NAMALWA (cell line): ENCODE measurements around the gene CHRND.

Source experiments
- DNase-seq: peaks from one replicate; pipeline ENCODE4 v3.0.0-alpha.2; 2015; ENCODE audit warnings: low spot score

The CHRND gene

GRCh38 chr2:232487385-232488096, 38.4 kb upstream of the CHRND start, which contains the start of gene ECEL1:
TSS of gene ECEL1 (minus strand) at chr2:232487834. CDS start at chr2:232486653, 1,181 bp downstream.
- DNase-seq, result no peak

DNA sequence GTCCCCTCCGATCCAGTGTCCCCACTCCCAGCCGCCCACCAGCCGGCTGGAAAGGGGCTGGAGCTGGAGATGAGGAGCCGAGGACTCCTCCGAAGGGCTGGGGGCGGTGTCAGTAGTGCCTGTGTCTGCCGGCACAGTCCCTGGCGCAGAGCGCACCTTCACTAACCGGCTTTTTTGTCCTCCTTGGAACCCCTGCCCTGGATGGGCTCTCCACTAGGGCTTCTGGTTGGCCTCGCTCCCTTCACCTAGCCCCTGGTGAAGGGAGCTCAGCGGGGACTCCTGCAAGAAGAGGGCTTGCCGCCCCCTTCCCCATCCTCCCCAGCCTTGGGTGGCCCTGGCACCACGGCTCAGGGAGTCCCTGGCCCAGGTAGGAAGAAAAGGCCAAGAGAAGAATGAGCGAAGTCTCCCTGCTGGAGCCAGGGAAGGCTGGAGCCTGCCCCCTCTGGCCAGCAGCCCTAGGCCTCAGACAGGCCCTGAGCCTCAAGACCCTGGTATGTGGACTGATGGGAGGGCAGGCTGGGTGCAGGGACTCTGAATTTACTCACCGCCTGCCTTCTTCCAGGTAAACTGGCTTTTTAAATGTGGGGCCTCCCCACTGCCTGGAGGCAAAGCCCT, 37.8 kb upstream of the CHRND start:
- no peak for DNase-seq

DNA sequence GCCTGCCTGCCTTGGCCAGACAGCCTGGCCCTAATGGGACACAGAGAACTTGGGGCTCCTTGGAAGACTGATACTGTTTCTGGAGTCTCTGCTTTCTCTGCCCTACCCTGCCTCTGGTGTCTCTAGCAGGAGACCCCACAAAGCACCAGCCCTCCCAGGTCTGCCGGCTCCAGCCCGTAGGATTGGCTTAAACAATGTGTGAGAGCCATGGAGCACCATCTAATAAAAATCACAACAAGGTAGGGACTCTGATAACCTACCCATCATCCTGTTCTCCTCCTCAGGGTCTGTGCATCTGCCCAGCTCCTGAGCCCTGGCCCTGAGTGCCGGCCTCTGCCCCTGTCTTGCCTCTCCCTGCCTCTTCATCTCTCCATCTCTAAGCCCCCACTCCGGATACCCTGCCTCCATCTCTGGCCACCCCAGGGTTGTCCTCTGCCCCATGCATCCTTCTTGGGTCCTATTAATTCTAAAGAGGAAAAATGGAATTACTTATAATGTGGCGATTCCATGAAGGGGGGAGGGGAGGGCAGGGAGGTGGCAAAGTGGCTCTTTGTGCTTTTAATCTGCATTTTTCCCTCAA, 37.1 kb upstream of the CHRND start:
- no peak for DNase-seq

GRCh38 chr2:232489516-232490220, 36.3 kb upstream of the CHRND start:
- no peak for DNase-seq

GRCh38 chr2:232490221-232491138, 35.5 kb upstream of the CHRND start:
- DNase-seq, result no peak

DNA sequence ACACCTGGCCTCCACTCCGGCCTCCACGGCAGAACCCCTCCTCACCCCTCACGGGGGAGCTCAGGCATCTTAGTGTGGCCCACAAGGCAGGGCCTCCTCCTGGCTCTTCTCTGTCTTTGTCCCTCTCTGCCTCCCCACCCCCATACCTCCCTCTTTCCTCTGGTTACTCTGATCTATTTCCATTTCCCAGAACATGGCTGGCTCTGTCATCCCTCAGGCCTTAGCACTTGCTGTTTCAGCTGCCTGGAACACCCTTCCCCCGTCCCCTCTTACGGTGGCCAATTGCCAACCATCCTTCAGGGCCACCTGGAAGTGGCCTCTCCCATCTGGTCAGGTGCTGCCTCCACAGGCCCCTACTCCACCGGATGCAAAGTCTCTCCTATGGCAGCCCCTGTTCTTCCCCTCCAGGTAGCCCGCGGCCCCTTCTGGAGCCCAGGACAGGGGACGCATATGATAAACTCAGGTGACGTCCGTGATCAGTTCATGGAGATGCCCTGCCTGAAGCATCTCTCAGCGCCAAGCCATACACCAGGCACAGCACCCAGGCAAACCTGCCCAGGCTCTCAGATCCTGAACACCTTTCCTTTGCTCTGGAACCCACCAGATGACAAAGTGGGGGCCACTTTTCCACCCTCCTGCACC, 34.7 kb upstream of the CHRND start:
- DNase-seq, result no peak

GRCh38 chr2:232492236-232492848, 33.6 kb upstream of the CHRND start:
- DNase-seq, result no peak

DNA sequence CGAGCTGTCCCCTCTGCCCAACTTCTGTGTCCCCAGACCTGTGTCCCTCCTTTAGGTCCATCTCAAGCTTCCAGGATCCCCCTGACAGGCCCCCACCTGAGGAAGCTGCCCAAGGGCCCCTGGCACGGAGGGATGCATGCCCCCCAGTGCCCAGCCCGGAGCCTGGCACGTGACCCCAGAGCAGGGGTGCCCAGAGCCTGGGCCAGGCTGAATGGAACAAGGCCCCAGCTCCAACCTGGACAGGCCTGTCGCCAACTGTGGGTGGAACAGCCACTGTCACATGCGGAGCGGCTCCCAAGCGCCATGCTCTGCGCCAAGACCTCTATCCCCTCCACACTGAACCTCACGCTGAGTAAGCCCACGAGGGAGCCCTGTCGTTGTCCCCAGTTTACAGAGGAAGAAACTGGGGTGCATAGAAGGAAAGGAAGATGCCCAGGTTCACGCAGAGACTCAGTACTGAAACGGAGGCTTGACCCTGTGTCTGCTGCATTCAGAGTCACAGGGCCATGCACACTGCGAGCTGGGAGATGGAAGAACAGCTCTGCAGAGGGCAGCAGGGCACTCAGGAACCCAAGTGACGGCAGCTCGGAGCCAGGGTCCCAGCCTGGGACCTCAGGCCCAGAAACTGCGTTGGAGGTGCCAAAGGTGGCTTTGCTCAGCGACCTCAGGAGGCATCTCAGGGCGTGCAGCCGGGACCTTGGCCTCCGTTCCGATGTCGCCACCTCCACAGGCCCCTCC, 32.8 kb upstream of the CHRND start:
- DNase-seq, result no peak

DNA sequence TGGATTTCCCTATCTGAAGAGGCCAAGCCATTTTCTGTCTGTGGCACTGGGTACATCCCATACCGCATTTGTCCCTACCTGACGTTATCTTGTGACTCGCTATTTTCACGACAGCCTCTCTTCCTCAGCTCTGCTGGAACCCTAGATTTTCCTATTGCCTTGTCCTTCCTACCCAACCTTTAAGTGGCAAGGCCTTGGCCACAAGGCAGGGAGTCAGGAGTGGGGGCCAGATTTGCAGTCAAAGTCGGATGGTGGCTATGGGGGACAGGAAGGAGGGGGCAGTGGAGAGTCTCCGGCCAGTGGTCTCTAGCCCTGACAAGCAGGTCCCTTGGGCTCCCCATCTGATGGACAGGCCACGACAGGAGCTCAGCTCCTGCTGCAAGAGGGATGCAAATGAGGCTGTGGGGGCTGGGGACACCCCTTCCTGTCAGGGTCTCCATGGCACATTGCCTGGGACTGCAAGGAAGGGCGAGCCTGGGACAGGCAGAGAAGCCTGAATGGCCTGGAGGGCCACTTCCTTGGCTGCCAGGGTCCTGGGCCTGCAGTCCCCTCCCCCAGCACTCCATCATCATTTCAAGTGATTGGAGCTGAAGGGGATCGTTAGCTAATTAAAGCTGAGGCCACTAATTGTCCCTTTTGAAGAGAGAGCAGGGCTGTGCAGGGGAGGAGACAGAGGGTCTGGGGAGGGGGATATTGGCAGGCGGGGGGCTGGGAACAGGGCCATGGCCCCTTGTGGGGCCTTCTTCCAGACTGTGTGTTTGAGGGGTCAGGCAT, 32.1 kb upstream of the CHRND start:
- no peak for DNase-seq

DNA sequence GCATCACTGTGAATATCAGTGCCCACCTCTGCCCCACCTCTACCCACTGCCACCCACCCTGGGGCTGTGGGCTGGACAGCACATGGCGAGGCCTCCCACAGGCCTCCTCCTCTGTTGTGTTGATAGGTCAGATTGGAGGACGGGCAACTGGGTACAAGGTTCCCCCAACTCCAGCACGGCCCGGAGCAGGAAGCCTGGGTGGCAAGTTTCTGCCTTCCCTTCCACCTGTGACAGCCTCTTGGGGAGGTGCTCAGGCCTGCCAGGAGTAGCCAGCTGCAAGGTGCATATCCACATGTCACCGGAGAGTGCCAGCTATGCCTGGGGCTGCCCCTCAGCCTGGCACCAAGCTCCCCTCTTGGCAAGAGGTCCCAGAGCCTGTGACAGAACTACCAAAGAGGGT, 31.4 kb upstream of the CHRND start:
- no peak for DNase-seq

- no peak for DNase-seq
Measured at GRCh38 chr2:232495292-232495691, 30.7 kb upstream of the CHRND start.

GRCh38 chr2:232496501-232497270, 29.3 kb upstream of the CHRND start:
- no peak for DNase-seq

DNA sequence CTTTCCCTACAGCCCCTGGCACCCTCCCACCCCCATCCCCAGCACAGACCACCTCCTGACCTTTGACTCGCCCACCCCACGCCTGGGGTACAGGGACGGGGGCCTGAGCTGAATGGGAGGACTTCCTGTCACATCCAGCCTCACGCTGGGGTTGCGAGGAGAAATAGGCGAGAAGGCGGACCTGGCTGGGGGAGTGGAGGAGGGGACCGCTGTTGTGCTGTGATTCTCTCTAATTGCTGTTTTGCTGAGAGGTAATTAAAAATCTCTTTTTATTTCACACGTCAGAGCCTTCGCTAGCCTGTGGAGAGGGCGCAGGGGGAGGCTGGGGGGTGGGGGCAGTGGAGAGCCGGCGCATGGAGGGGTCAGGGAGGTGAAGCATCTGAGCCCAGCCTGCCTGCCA, 28.6 kb upstream of the CHRND start:
- no peak for DNase-seq

GRCh38 chr2:232498452-232498851, 27.5 kb upstream of the CHRND start:
- DNase-seq, result no peak

GRCh38 chr2:232501331-232501771, 24.6 kb upstream of the CHRND start:
- DNase-seq, result no peak

DNA sequence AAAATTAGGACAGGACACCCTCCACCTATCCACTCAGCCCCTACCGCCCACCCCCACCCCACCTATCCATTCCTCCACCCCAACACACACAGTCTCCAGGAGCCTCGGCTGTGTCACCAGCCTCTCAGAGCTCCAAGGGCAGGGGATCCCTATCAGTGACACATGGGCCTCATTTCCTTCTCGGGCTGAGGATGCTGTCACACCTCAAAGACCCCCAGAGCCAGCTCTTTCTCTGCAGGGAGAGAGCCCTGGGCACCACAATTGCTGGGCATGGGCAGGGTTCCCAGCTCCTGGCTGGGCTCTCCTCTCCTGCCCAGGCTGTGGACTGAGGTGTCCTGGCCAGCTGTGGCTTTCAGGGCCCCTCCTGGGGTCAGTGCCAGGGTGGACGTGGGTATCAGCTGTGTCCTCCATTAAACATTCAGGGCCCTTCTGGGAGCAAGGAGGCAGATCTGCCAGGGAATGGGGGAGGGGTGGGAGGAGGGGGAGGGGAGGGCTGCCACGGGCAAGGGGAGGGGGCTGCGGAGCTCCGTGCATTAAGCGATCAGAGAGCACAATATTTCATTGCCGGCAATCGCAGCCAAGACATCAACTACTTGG, 24.1 kb upstream of the CHRND start:
- no peak for DNase-seq

GRCh38 chr2:232502511-232502910, 23.4 kb upstream of the CHRND start:
- peak; percentile 30 for DNase-seq
